SK-N-SH (cell line): ENCODE results near the gene PWWP2B. TPM values are rescaled to one million over a fixed set of nuclear protein-coding genes. Genes with fewer than 3 reads are reported as not detected.
"Not testable (repeated sequence)": the region's sequence is repeated elsewhere in the genome, so short reads cannot be mapped to it uniquely, and the experiment has no call there.

ENCODE experiments used
- CTCF ChIA-PET: fragments of 300-600, 350-600 bp; formaldehyde crosslinking; extraction: SDS; loops from one replicate; lab custom pipeline; 2021; lab: Yijun Ruan, JAX
- POLR2A ChIA-PET: fragments of 350-600 bp; sonication (Branson Sonifier 250); formaldehyde crosslinking; extraction: SDS; loops from one replicate; lab custom pipeline; 2020; ENCODE audit warnings: antibody characterized with exemption, inconsistent platforms; lab: Yijun Ruan, JAX
- DNase-seq: peaks from one replicate; pipeline ENCODE4 v3.0.0; 2012
- H2AFZ ChIP-seq: fragments of 200-600 bp; sonication (generic); 2 replicates; pipeline ENCODE4 v1.8.1; 2016; ENCODE audit warnings: antibody characterized with exemption, mild to moderate bottlenecking, low read depth
- H3F3A ChIP-seq: fragments of 200-600 bp; sonication (generic); replicated peaks from 2 replicates; pipeline ENCODE3; 2016; ENCODE audit warnings: antibody characterized with exemption, mild to moderate bottlenecking; ENCODE audit not compliant: insufficient read depth
- H3K27ac ChIP-seq, 2 experiments: fragments of 200-500 bp in 1 of 2; fragments of 200-600 bp in 1 of 2; sonication (Bioruptor generic) in 1 of 2; sonication (generic), shearing (Covaris generic) in 1 of 2; 2 replicates each; pipeline versions ENCODE4 v1.5.1 to v1.6.1; 2014 to 2016; ENCODE audit warnings: low read depth in 2 of 2, inconsistent platforms in 1 of 2, low read length in 1 of 2, mild to moderate bottlenecking in 1 of 2, mixed read lengths in 1 of 2
- H3K27me3 ChIP-seq: fragments of 200-600 bp; sonication (generic), shearing (Covaris generic); 2 replicates; pipeline ENCODE4 v1.6.1; 2016; ENCODE audit warnings: mixed run types; ENCODE audit not compliant: insufficient read depth
- H3K36me3 ChIP-seq, 2 experiments: fragments of 200-500 bp in 1 of 2; fragments of 200-600 bp in 1 of 2; sonication (Bioruptor generic) in 1 of 2; sonication (generic) in 1 of 2; replicated peaks in 1 of 2; 2 replicates each; pipeline versions ENCODE3 to v1.5.1; 2014 to 2016; ENCODE audit warnings: low read length in 1 of 2, mild to moderate bottlenecking in 1 of 2; ENCODE audit not compliant: insufficient read depth in 2 of 2, control insufficient read depth in 1 of 2
- H3K4me1 ChIP-seq, 2 experiments: fragments of 200-500 bp in 1 of 2; fragments of 200-600 bp in 1 of 2; sonication (Bioruptor generic) in 1 of 2; sonication (generic), shearing (Covaris generic) in 1 of 2; 2 replicates each; pipeline versions ENCODE4 v1.5.1 to v1.6.1; 2014 to 2016; ENCODE audit warnings: low read depth in 1 of 2, low read length in 1 of 2, mixed run types in 1 of 2; ENCODE audit not compliant: insufficient read depth in 2 of 2, control insufficient read depth in 1 of 2
- H3K4me2 ChIP-seq: fragments of 200-600 bp; sonication (generic), shearing (Covaris generic); 2 replicates; pipeline ENCODE4 v1.6.1; 2017; ENCODE audit warnings: mixed run types
- H3K4me3 ChIP-seq, 2 experiments: fragments of 200-500 bp in 1 of 2; fragments of 200-600 bp in 1 of 2; sonication (Bioruptor generic) in 1 of 2; sonication (generic), shearing (Covaris generic) in 1 of 2; 2 replicates each; pipeline versions ENCODE4 v1.5.1 to v1.8.1; 2014 to 2016; ENCODE audit warnings: low read depth in 2 of 2, inconsistent platforms in 1 of 2, low read length in 1 of 2, mild to moderate bottlenecking in 1 of 2, mixed read lengths in 1 of 2, moderate library complexity in 1 of 2
- H3K79me2 ChIP-seq: fragments of 200-600 bp; sonication (generic); 2 replicates; pipeline ENCODE4 v1.8.1; 2017; ENCODE audit warnings: mild to moderate bottlenecking; ENCODE audit not compliant: insufficient read depth
- H3K9ac ChIP-seq: fragments of 200-600 bp; sonication (generic); 2 replicates; pipeline ENCODE4 v1.6.1; 2017; ENCODE audit warnings: mixed run types
- H3K9me2 ChIP-seq: fragments of 200-600 bp; sonication (generic); 2 replicates; pipeline ENCODE4 v1.6.1; 2017; ENCODE audit warnings: mixed run types
- H3K9me3 ChIP-seq: fragments of 200-600 bp; sonication (generic); 2 replicates; pipeline ENCODE4 v1.6.1; 2017; ENCODE audit warnings: mixed run types, mild to moderate bottlenecking, moderate library complexity
- H4K20me1 ChIP-seq: fragments of 200-600 bp; sonication (generic); 2 replicates; pipeline ENCODE4 v1.6.1; 2017; ENCODE audit warnings: mild to moderate bottlenecking, mixed run types; ENCODE audit not compliant: insufficient read depth
- GABPA ChIP-seq: IDR thresholded peaks from 2 replicates; pipeline ENCODE4 v1.4.0; 2012; ENCODE audit warnings: low read depth, mild to moderate bottlenecking
- POLR2AphosphoS5 ChIP-seq: IDR thresholded peaks from 2 replicates; pipeline ENCODE4 v1.6.1; 2012; ENCODE audit warnings: low read depth, low read length
- RXRA ChIP-seq: IDR thresholded peaks from 2 replicates; pipeline ENCODE4 v1.4.0; 2012; ENCODE audit warnings: low read depth, mild to moderate bottlenecking, borderline replicate concordance
- TEAD4 ChIP-seq: IDR thresholded peaks from 2 replicates; pipeline ENCODE4 v1.4.0; 2012; ENCODE audit warnings: mild to moderate bottlenecking, borderline replicate concordance; ENCODE audit not compliant: insufficient read depth
- WGBS: methylation state at CpG from one replicate; pipeline ENCODE4 v1.1.6; 2017; ENCODE audit warnings: low lambda C conversion rate; 5-methylcytosine and 5-hydroxymethylcytosine counted together
- polyA plus RNA-seq, 3 experiments: library from polyadenylated mRNA; depleted of rRNA; stranded (reverse); fragments of >200 nt; gene quantifications; 2 replicates each; pipeline ENCODE4 v1.2.3, GENCODE V29; 2012
- TF ChIP-seq, protein P1 (sequence below): IDR thresholded peaks from 2 replicates; pipeline ENCODE4 v1.4.0; 2012; ENCODE audit warnings: low read depth, borderline replicate concordance
- TF ChIP-seq, protein P2 (sequence below): IDR thresholded peaks from 2 replicates; pipeline ENCODE4 v1.6.1; 2012; ENCODE audit warnings: mild to moderate bottlenecking, low read depth, low read length, moderate library complexity

Gene PWWP2B
- polyA plus RNA-seq, 1 of the 3 experiments (the other 2 are of a cell fraction): 2.4 TPM

DNA sequence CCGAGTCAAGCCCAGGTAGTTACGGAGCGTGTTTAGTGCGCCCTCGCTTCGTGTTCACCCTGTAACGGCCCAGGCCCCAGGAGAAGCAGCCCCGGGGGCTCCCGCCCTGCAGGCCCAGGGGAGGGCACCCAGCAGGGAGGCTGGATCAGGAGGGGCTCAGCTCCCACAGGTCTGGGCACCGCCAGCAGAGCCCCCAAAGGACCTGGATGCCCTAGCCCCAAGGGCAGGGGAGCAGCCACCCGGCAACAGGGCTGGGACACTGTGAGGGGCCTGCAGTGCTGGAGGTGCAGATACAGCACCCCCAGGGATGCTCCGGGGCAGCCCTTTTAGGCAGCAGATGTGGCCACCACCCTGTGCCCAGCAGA lies 35.2 kb downstream of the PWWP2B start:
- ChIA-PET POLR2A (no interaction called here), CTCF (interaction anchor here (1.5 kb wide), 1 partner anchor 71 kb away, joined by 4 read pairs; no protein-coding TSS in a partner anchor)
- WGBS: 89% methylated on average over 7 of the region's 12 CpGs

DNA sequence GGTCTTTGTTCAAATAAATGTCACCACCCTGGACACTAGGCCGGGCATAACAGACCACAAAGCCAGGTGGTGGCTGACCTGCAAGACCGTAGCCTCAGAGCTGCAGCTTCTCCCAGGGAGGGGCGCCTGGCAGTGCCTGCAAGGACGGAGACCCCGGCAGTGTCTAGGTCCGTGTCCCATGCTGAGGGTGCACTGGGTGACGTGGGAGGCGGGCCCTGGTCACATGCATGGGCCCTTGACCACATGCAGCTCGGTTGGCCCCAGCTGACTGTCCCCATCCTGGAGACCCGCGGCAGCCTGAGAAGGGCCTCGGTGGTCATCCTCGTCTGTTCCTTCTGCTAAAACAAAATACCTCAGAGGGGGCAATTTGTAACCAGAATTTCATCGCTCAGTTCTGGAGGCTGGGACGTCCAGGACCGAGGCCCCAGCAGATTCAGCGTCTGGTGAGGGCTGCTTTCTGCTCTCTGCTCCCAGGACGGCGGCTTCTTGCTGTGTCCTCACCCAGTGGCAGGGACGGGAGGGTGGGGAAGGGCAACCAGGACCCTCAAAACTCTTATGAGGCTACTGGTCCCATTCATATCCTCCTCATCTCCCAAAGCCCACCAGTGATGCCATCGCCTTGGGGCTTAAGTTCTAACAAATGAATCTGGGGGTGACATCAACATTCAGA lies 36.8 kb downstream of the PWWP2B start:
- 87% methylated on average over 7 of the region's 21 CpGs for WGBS
- H2AFZ ChIP-seq: no peak overlapping the region
- H3K27ac ChIP-seq: no peak overlapping the region
- ChIA-PET POLR2A (no interaction called here), CTCF (interaction anchor here (0.8 kb wide), 1 partner anchor 22 kb away, joined by 3 read pairs; no protein-coding TSS in a partner anchor)
- H3F3A ChIP-seq: no peaks in the 10 kb centered on the region
- no peak overlapping the region for H3K4me3 ChIP-seq
- peaks cover 0 to 18% of the 10 kb centered on the region in 2 experiments; a peak in 1 of 4 replicates for H3K4me1 ChIP-seq
- H4K20me1 ChIP-seq: no peaks in the 10 kb centered on the region
- no peaks in the 10 kb centered on the region for H3K9me2 ChIP-seq
- no peaks in the 10 kb centered on the region for H3K9me3 ChIP-seq
- no peaks in the 10 kb centered on the region for H3K36me3 ChIP-seq
- no peaks in the 10 kb centered on the region for H3K79me2 ChIP-seq
- no peaks in the 10 kb centered on the region for H3K27me3 ChIP-seq
- no peak overlapping the region for H3K4me2 ChIP-seq
- TF ChIP-seq, protein P1, sequence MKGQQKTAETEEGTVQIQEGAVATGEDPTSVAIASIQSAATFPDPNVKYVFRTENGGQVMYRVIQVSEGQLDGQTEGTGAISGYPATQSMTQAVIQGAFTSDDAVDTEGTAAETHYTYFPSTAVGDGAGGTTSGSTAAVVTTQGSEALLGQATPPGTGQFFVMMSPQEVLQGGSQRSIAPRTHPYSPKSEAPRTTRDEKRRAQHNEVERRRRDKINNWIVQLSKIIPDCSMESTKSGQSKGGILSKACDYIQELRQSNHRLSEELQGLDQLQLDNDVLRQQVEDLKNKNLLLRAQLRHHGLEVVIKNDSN: no peak
- TF ChIP-seq TEAD4 (no peak), RXRA (no peak), POLR2AphosphoS5 (no peak)
- no peak overlapping the region for H3K9ac ChIP-seq
- DNase-seq: no peak

More for the DNA sequence above, 35.2 kb downstream of the PWWP2B start:
- Histone ChIP-seq H3K79me2 (no peaks in the 10 kb centered on the region), H3K36me3 (no peaks in the 10 kb centered on the region), H3F3A (no peaks in the 10 kb centered on the region), H3K27ac (no peak overlapping the region), H2AFZ (no peak overlapping the region), H3K27me3 (no peaks in the 10 kb centered on the region), H3K9me2 (no peaks in the 10 kb centered on the region), H3K4me2 (no peak overlapping the region), H3K4me3 (no peak overlapping the region), H3K9ac (no peak overlapping the region), H4K20me1 (no peaks in the 10 kb centered on the region), H3K9me3 (no peaks in the 10 kb centered on the region), H3K4me1 (peaks cover 0 to 12% of the 10 kb centered on the region in 2 experiments; a peak in 1 of 4 replicates)
- DNase-seq: peak; percentile 28
- TF ChIP-seq RXRA (no peak), GABPA (no peak)

DNA sequence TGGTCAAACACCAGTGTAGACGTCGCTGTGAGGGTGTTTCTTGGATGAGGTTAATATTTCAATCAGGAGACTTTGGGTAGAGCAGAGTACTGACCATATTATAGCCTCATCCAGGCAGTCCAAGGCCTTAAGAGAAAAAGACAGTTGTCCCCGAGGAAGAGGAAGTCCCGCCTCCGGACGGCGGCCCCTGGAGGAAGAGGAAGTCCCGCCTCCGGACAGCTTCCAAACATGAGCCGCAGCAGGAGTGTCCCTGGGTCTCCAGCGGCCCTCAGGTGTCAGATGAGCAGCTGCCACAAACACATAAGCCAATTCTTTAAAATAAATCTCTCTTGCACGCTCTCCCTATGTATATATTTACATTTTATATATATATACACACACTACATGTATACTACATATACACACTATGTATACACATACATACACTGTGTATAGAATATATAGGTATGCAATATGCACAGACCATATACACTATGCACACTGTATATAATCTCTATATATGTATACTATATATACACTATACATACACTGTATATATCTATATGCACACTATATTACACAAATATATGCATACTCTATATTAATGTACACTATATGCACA lies 37.5 kb downstream of the PWWP2B start:
- peak; percentile 39 for DNase-seq
- Histone ChIP-seq H3K27me3 (no peaks in the 10 kb centered on the region), H4K20me1 (no peaks in the 10 kb centered on the region), H3K4me1 (peaks cover 0 to 16% of the 10 kb centered on the region in 2 experiments; a peak in 1 of 4 replicates), H2AFZ (no peak overlapping the region), H3K9me3 (no peaks in the 10 kb centered on the region), H3K4me2 (no peak overlapping the region), H3K36me3 (no peaks in the 10 kb centered on the region), H3K79me2 (no peaks in the 10 kb centered on the region), H3K4me3 (no peak overlapping the region), H3K9ac (no peak overlapping the region), H3F3A (no peaks in the 10 kb centered on the region), H3K27ac (no peak overlapping the region), H3K9me2 (no peaks in the 10 kb centered on the region)
- WGBS: 77% methylated on average over 12 of the region's 12 CpGs
- POLR2A ChIA-PET: no interaction called here
- TF ChIP-seq, protein P2, sequence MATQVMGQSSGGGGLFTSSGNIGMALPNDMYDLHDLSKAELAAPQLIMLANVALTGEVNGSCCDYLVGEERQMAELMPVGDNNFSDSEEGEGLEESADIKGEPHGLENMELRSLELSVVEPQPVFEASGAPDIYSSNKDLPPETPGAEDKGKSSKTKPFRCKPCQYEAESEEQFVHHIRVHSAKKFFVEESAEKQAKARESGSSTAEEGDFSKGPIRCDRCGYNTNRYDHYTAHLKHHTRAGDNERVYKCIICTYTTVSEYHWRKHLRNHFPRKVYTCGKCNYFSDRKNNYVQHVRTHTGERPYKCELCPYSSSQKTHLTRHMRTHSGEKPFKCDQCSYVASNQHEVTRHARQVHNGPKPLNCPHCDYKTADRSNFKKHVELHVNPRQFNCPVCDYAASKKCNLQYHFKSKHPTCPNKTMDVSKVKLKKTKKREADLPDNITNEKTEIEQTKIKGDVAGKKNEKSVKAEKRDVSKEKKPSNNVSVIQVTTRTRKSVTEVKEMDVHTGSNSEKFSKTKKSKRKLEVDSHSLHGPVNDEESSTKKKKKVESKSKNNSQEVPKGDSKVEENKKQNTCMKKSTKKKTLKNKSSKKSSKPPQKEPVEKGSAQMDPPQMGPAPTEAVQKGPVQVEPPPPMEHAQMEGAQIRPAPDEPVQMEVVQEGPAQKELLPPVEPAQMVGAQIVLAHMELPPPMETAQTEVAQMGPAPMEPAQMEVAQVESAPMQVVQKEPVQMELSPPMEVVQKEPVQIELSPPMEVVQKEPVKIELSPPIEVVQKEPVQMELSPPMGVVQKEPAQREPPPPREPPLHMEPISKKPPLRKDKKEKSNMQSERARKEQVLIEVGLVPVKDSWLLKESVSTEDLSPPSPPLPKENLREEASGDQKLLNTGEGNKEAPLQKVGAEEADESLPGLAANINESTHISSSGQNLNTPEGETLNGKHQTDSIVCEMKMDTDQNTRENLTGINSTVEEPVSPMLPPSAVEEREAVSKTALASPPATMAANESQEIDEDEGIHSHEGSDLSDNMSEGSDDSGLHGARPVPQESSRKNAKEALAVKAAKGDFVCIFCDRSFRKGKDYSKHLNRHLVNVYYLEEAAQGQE: no peak
- CTCF ChIA-PET: no interaction called here

DNA sequence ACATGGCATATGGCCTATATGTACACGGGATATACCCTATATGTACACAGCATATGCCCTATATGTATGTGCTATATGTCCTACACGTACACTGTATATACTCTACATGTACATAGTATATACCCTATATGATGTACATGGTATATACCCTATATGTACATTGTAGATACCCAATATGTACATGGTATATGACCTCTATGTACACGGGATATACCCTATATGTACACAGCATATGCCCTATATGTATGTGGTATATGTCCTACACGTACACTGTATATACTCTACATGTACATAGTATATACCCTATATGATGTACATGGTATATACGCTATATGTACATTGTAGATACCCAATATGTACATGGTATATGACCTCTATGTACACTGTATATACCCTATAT lies 38.3 kb downstream of the PWWP2B start:
- CTCF ChIA-PET, H3K9me2 ChIP-seq, H3K27ac ChIP-seq, H3K9me3 ChIP-seq, H3K79me2 ChIP-seq, POLR2A ChIA-PET, H3K4me3 ChIP-seq, H3K36me3 ChIP-seq, H3K9ac ChIP-seq, H2AFZ ChIP-seq, DNase-seq, H3K4me1 ChIP-seq, H3K27me3 ChIP-seq, H4K20me1 ChIP-seq, H3K4me2 ChIP-seq, H3F3A ChIP-seq: not testable (repeated sequence)
- WGBS: 65% methylated on average over 5 of the region's 5 CpGs
